Measurements from ENCODE around the gene POLRMT.

DNA sequence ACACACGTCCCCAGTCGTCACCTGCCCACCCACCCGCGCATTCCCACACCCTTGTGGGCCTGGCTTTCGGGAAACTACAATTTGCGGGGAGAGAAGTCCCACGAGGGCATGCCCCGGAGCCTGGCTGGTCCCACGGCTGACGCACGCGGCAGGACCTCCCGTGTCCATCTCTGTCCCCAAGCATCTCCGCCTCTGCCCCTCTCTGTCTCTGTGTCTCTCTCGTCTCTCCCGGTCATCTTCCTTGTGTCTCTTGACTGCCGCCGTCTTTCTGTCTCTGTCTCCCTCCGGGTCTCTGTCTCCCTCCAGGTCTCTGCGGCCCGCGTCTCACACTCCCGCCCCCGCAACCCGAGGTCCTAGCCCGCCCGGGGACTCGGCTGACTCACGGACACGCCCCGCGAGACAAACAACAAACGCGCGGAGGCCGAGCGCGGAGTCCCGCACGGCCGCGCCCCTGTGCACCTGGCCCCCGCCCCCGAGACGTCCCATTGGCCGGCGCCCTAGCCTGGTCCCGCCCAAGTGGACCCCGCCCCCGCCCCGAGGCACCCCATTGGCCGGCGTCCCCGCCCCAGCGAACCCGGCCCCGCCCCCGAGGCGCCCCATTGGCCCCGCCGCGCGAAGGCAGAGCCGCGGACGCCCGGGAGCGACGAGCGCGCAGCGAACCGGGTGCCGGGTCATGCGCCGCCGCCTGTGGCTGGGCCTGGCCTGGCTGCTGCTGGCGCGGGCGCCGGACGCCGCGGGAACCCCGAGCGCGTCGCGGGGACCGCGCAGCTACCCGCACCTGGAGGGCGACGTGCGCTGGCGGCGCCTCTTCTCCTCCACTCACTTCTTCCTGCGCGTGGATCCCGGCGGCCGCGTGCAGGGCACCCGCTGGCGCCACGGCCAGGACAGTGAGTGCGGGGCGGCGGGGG is 6.2 kb upstream of the POLRMT start, which contains the start of gene FGF22:
- TF ChIP-seq EZH2phosphoT487 (IDR thresholded peaks at IDR 0.05; ENCODE audit: low read depth, severe bottlenecking, unreplicated experiment) = no peak
- TF ChIP-seq, protein P1, sequence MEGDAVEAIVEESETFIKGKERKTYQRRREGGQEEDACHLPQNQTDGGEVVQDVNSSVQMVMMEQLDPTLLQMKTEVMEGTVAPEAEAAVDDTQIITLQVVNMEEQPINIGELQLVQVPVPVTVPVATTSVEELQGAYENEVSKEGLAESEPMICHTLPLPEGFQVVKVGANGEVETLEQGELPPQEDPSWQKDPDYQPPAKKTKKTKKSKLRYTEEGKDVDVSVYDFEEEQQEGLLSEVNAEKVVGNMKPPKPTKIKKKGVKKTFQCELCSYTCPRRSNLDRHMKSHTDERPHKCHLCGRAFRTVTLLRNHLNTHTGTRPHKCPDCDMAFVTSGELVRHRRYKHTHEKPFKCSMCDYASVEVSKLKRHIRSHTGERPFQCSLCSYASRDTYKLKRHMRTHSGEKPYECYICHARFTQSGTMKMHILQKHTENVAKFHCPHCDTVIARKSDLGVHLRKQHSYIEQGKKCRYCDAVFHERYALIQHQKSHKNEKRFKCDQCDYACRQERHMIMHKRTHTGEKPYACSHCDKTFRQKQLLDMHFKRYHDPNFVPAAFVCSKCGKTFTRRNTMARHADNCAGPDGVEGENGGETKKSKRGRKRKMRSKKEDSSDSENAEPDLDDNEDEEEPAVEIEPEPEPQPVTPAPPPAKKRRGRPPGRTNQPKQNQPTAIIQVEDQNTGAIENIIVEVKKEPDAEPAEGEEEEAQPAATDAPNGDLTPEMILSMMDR (IDR thresholded peaks at IDR 0.05; ENCODE audit: poor library complexity) = no peak

Data from hepatocyte (in vitro differentiated cells).